Tibial nerve (tissue), 4 donors: ENCODE results near the gene SRPK3.

Experiments
- CTCF ChIP-seq, 5 experiments: fragments of 200-600 bp in 3 of 5; fragments of 450-650 bp in 2 of 5; sonication (generic) in 3 of 5; IDR thresholded peaks; one replicate each; pipeline ENCODE4 v1.5.1; 2016 to 2019; ENCODE audit warnings: antibody characterized with exemption in 5 of 5, mild to moderate bottlenecking in 3 of 5, moderate library complexity in 2 of 5
- EP300 ChIP-seq, 2 donors: sonication (generic); formaldehyde crosslinking; IDR thresholded peaks; one replicate each; pipeline ENCODE4 v1.6.1; 2017; ENCODE audit warnings: antibody characterized with exemption in 2 of 2, mild to moderate bottlenecking in 1 of 2
- POLR2A ChIP-seq, 2 donors: fragments of 450-650 bp; IDR thresholded peaks; one replicate each; pipeline ENCODE4 v1.6.1; 2017; ENCODE audit warnings: antibody characterized with exemption in 2 of 2, mild to moderate bottlenecking in 2 of 2, moderate library complexity in 2 of 2

DNA sequence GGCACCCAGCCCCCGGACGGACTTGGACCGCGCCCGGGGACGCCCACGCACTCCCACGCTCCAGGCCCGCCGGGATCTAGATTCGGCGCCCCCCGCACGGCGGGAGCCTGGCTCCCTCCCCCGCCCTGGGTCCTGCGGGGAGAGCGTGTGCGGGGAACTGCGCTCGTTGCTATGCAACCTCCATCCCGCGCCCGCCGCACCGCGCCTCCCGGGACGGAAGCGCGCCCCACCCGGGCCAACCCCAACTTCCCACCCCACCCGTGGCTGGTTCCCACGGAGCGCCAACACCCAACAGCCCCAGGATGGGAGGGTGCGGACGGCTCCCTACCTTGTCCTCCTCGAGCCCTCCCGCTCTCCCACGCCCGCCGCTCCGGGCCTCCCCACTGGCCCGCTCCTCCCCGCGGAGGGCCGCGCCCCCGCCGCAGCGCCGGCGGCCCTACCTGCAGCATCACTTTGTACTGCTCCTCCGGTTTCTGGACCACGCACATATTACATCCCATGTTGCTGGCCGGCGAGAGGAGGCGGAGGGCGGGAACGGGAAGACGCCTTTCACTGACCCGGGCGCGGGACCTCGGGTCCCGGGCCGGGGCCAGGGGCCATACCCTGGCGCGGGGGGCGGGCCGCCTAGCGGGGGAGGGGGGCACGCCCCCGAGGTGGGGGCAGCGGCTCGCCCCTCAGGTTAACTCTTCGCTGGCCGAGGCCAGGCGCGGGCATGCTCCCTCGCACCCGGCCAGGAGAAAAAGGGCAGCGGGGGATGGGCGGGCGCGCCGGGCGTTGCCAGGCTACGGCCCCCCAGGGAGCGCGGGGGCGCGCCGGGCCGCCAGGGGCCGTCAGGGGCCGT, 49.2 kb downstream of the SRPK3 start, which contains the start of gene PDZD4:
- TF ChIP-seq CTCF (IDR thresholded peaks at IDR 0.05) (no peak), EP300 (IDR thresholded peaks at IDR 0.05) (no peak), POLR2A (IDR thresholded peaks at IDR 0.05) (no peak)
